KMS-11 (cell line): ENCODE results near the gene FKBP6.
"Not testable (repeated sequence)": the region's sequence is repeated elsewhere in the genome, so short reads cannot be mapped to it uniquely, and the experiment has no call there.

Experiments used
- H2AFZ ChIP-seq: fragments of 200-600 bp; sonication (generic); 2 replicates; pipeline ENCODE4 v1.6.1; 2016; ENCODE audit warnings: antibody characterized with exemption, mixed run types, low read depth
- H3K27ac ChIP-seq: fragments of 200-600 bp; sonication (generic); 2 replicates; pipeline ENCODE4 v1.6.1; 2016; ENCODE audit warnings: mild to moderate bottlenecking, mixed run types
- H3K27me3 ChIP-seq: fragments of 200-600 bp; sonication (generic); 2 replicates; pipeline ENCODE4 v1.6.1; 2017; ENCODE audit warnings: mild to moderate bottlenecking, low read depth, mixed run types, moderate library complexity; ENCODE audit not compliant: insufficient read depth
- H3K36me3 ChIP-seq: fragments of 200-600 bp; sonication (generic); 2 replicates; pipeline ENCODE4 v1.6.1; 2017; ENCODE audit warnings: mild to moderate bottlenecking, mixed run types; ENCODE audit not compliant: insufficient read depth
- H3K4me1 ChIP-seq: fragments of 200-600 bp; sonication (generic); 2 replicates; pipeline ENCODE4 v1.6.1; 2016; ENCODE audit warnings: mild to moderate bottlenecking, low read depth, mixed run types; ENCODE audit not compliant: poor library complexity, severe bottlenecking
- H3K4me2 ChIP-seq: fragments of 200-600 bp; sonication (generic); 2 replicates; pipeline ENCODE4 v1.7.0; 2016; ENCODE audit warnings: mild to moderate bottlenecking, mixed run types
- H3K4me3 ChIP-seq: fragments of 200-600 bp; sonication (generic); IDR thresholded peaks from 2 replicates; pipeline ENCODE4 v1.6.1; 2017; ENCODE audit warnings: low read depth, low read length, mixed read lengths; ENCODE audit not compliant: insufficient read depth
- H3K79me2 ChIP-seq: fragments of 200-600 bp; sonication (generic); 2 replicates; pipeline ENCODE4 v1.6.1; 2016; ENCODE audit warnings: low read depth, mixed run types; ENCODE audit not compliant: insufficient read depth
- H3K9ac ChIP-seq: fragments of 200-600 bp; sonication (generic); 2 replicates; pipeline ENCODE4 v1.6.1; 2016; ENCODE audit warnings: mild to moderate bottlenecking, mixed run types
- H4K20me1 ChIP-seq: fragments of 200-600 bp; sonication (generic); 2 replicates; pipeline ENCODE4 v1.6.1; 2016; ENCODE audit warnings: mild to moderate bottlenecking, mixed run types; ENCODE audit not compliant: insufficient read depth
- TF ChIP-seq, protein P1 (sequence below): fragments of 200-600 bp; sonication (generic); conservative IDR thresholded peaks from 2 replicates; pipeline ENCODE4 v1.6.1; 2017; ENCODE audit warnings: low read depth, mild to moderate bottlenecking, antibody characterized with exemption, low read length, moderate library complexity, mixed read lengths

FKBP6 gene

DNA sequence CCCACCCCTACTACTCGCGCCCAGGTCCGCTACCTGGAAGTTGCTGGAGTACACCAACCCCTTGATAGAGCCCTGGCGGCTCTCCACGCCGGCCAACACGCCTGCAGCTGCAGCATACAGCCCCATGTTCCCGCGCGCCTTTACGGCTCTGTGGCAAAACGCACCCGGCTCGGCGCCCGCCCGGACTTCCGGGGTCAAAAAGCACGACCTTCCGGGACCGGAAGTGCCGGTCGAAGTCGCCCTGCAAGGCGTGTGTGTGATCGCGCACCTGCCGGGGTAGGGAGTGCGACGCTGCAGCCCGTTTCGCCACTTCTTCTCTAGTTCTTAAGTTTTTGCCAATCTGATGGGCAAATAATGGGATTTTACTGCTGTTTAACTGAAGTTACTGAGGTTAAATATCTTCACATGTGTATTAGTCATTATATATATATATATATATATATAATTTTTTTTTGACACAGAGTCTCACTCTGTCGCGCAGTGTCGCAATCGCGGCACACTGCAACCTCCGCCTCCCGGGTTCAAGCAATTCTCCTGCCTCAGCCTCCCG, 19.2 kb upstream of the FKBP6 start, which contains the start of gene NSUN5:
Gene NSUN5 (minus strand): TSS at position 162 of the 550 bp plus-strand sequence. CDS start 36 bp downstream, at position 126.
- no peaks in the 10 kb centered on the region for H3K79me2 ChIP-seq
- H3K27me3 ChIP-seq, result no peaks in the 10 kb centered on the region; the same call in 1 of the 2 replicates
- TF ChIP-seq, protein P1, sequence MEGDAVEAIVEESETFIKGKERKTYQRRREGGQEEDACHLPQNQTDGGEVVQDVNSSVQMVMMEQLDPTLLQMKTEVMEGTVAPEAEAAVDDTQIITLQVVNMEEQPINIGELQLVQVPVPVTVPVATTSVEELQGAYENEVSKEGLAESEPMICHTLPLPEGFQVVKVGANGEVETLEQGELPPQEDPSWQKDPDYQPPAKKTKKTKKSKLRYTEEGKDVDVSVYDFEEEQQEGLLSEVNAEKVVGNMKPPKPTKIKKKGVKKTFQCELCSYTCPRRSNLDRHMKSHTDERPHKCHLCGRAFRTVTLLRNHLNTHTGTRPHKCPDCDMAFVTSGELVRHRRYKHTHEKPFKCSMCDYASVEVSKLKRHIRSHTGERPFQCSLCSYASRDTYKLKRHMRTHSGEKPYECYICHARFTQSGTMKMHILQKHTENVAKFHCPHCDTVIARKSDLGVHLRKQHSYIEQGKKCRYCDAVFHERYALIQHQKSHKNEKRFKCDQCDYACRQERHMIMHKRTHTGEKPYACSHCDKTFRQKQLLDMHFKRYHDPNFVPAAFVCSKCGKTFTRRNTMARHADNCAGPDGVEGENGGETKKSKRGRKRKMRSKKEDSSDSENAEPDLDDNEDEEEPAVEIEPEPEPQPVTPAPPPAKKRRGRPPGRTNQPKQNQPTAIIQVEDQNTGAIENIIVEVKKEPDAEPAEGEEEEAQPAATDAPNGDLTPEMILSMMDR, result no peak
- H3K27ac ChIP-seq, result no peak within 1 kb of the TSS
- peaks cover 8% of the 10 kb centered on the region for H3K4me1 ChIP-seq
- no peaks in the 10 kb centered on the region for H4K20me1 ChIP-seq
- peaks cover 3% of the 10 kb centered on the region; the same call in 1 of the 2 replicates for H3K36me3 ChIP-seq
- no peak within 1 kb of the TSS for H3K4me3 ChIP-seq
- H3K9ac ChIP-seq, result peak within 1 kb of the TSS; percentile 10; the same call in 1 of the 2 replicates
- H3K4me2 ChIP-seq, result peak within 1 kb of the TSS; percentile 66
- H2AFZ ChIP-seq, result peak within 1 kb of the TSS; percentile 48; the same call in 1 of the 2 replicates

- not testable (repeated sequence) for H3K4me3 ChIP-seq, H3K36me3 ChIP-seq, H3K4me2 ChIP-seq, H2AFZ ChIP-seq, H4K20me1 ChIP-seq, H3K9ac ChIP-seq, H3K27me3 ChIP-seq, H3K4me1 ChIP-seq, H3K27ac ChIP-seq, H3K79me2 ChIP-seq
These were observed 16.5 kb upstream of the FKBP6 start for GRCh38 chr7:73311421-73311820.

- no peaks in the 10 kb centered on the region for H3K36me3 ChIP-seq
- H3K27me3 ChIP-seq, result no peaks in the 10 kb centered on the region
- no peak overlapping the region for H3K9ac ChIP-seq
- H4K20me1 ChIP-seq, result no peaks in the 10 kb centered on the region
- no peak overlapping the region for H2AFZ ChIP-seq
- H3K4me2 ChIP-seq, result no peak overlapping the region
- H3K27ac ChIP-seq, result no peak overlapping the region
- no peak overlapping the region for H3K4me3 ChIP-seq
- TF ChIP-seq, protein P1, result no peak
- peaks cover 8% of the 10 kb centered on the region for H3K4me1 ChIP-seq
- H3K79me2 ChIP-seq, result no peaks in the 10 kb centered on the region
These were observed 15.0 kb upstream of the FKBP6 start for GRCh38 chr7:73312831-73313520.

DNA sequence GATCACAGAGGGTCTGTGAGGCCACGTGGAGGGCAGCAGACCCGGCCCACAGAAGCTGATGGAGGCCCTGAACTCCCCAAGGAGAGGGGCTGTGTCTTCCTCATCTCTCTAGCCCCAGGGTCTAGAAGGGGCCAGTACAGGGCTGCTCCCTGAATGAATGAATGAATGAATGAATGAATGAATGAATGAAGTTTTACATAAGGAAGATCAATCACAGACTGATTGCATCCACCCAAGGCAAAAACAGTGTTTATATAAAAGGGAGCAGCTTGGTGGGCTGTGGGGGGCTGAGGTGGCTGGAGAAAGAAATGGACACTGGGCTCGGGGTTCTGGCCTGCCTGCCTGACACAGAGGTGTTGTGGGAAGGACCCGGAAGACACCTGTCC, 14.4 kb upstream of the FKBP6 start:
- H3K36me3 ChIP-seq, result no peaks in the 10 kb centered on the region
- no peaks in the 10 kb centered on the region for H3K27me3 ChIP-seq
- TF ChIP-seq, protein P1, result no peak
- H3K79me2 ChIP-seq, result no peaks in the 10 kb centered on the region
- H3K9ac ChIP-seq, result no peak overlapping the region
- no peak overlapping the region for H3K27ac ChIP-seq
- no peak overlapping the region for H3K4me2 ChIP-seq
- H4K20me1 ChIP-seq, result no peaks in the 10 kb centered on the region
- peaks cover 5% of the 10 kb centered on the region for H3K4me1 ChIP-seq
- no peak overlapping the region for H2AFZ ChIP-seq
- H3K4me3 ChIP-seq, result no peak overlapping the region

GRCh38 chr7:73314271-73314670, 13.7 kb upstream of the FKBP6 start:
- Histone ChIP-seq H3K4me3 (no peak overlapping the region), H4K20me1 (no peaks in the 10 kb centered on the region), H3K27me3 (no peaks in the 10 kb centered on the region), H2AFZ (no peak overlapping the region), H3K4me1 (peaks cover 2% of the 10 kb centered on the region), H3K36me3 (no peaks in the 10 kb centered on the region), H3K79me2 (no peaks in the 10 kb centered on the region), H3K9ac (no peak overlapping the region), H3K27ac (no peak overlapping the region), H3K4me2 (no peak overlapping the region)
- TF ChIP-seq, protein P1, result no peak
